ENCODE measurements around the gene ZNF287. TPM values are rescaled to one million over a fixed set of nuclear protein-coding genes. Genes with fewer than 3 reads are reported as not detected.

ZNF287 gene
- total and polyA plus RNA-seq, 3 donors from 2014 or later = 3.7 to 12.1 (median 8.5) TPM

DNA sequence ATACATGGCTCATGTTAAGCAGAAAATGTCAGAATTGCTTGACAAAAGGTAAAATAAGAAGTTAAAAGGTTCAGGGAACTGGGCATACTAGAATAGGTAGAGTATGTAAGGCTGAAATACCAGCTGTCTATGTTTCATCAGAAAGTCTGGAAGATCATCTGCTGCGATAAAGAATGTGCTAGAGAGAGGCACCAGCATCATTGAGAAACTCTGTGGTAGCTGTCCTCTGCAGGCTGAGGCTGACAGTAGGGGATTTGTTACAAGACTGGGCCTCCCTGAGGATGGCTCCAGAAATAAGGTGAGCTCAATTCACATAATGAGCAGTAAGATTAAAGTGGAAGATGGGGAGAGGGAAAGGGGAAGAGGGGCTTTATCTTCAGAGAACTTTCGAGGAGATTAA lies 4.5 kb upstream of the ZNF287 start:
- TF ChIP-seq, protein P1, sequence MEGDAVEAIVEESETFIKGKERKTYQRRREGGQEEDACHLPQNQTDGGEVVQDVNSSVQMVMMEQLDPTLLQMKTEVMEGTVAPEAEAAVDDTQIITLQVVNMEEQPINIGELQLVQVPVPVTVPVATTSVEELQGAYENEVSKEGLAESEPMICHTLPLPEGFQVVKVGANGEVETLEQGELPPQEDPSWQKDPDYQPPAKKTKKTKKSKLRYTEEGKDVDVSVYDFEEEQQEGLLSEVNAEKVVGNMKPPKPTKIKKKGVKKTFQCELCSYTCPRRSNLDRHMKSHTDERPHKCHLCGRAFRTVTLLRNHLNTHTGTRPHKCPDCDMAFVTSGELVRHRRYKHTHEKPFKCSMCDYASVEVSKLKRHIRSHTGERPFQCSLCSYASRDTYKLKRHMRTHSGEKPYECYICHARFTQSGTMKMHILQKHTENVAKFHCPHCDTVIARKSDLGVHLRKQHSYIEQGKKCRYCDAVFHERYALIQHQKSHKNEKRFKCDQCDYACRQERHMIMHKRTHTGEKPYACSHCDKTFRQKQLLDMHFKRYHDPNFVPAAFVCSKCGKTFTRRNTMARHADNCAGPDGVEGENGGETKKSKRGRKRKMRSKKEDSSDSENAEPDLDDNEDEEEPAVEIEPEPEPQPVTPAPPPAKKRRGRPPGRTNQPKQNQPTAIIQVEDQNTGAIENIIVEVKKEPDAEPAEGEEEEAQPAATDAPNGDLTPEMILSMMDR (IDR thresholded peaks at IDR 0.05) = no peak
- no peak for TF ChIP-seq POLR2A (IDR thresholded peaks at IDR 0.05)
- WGBS, 2 donors = 81 to 85% methylated on average over 2 of the region's 2 CpGs
- H3K9me3 ChIP-seq = no peaks in the 10 kb centered on the region
- intact Hi-C loops (cut with DNase I; ENCODE audit: low total_unique reads) = no loop called here
- H3K4me3 ChIP-seq = no peak overlapping the region
- no peak for DNase-seq
- H3K36me3 ChIP-seq (ENCODE audit: low read depth, missing control alignments) = no peaks in the 10 kb centered on the region
- H3K27me3 ChIP-seq = no peaks in the 10 kb centered on the region
- no peaks in the 10 kb centered on the region for H3K4me1 ChIP-seq
- no peak overlapping the region for H3K27ac ChIP-seq

DNA sequence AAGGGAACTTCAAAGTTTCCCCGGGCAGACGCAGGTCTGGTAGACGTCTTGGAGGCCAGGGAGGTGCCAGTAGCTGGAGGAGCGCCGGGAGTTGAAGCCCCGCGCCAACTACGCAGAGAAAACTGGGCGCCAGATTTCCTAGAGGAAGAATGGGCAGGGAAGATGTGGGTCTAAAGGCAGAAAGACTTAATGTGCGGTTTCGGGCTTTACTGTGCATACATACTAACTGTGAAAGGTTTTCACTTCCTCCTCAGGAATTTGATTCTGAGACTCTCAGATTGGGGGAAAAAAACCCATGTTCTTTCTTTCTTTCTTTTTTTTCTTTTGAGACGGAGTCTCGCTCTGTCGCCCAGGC lies 331 bp upstream of the ZNF287 start:
- Histone ChIP-seq H3K9me3 (no peaks in the 10 kb centered on the region), H3K4me3 (peak overlapping the region; percentile 71 to 85), H3K4me1 (no peaks in the 10 kb centered on the region), H3K36me3 (ENCODE audit: low read depth, missing control alignments) (no peaks in the 10 kb centered on the region), H3K27me3 (no peaks in the 10 kb centered on the region), H3K27ac (no peak overlapping the region)
- 12 to 15% methylated on average over 14 of the region's 14 CpGs for WGBS, 2 donors
- DNase-seq = no peak
- TF ChIP-seq POLR2A (IDR thresholded peaks at IDR 0.05) = no peak
- TF ChIP-seq, protein P1 (IDR thresholded peaks at IDR 0.05) = no peak
- intact Hi-C loops (cut with DNase I; ENCODE audit: low total_unique reads) = no loop called here

DNA sequence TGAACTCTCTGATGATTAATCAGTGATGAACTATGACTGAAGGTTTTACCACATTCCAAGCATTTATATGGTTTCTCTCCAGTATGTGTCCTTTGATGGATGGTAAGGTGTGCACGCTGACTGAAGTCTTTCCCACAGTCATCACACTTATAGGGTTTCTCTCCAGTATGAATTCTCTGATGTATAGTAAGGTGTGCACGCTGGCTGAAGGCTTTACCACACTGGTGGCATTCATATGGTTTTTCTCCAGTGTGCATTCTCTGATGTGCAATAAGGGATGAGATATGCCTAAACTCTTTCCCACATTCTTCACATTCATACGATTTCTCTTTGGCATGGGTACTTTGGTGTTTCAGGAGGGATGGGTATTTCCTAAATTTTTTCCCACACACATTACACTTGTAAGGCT lies 16.4 kb downstream of the ZNF287 start:
- Histone ChIP-seq H3K27ac (no peak overlapping the region), H3K4me3 (no peak overlapping the region), H3K9me3 (no peaks in the 10 kb centered on the region), H3K27me3 (no peaks in the 10 kb centered on the region), H3K4me1 (no peaks in the 10 kb centered on the region), H3K36me3 (ENCODE audit: low read depth, missing control alignments) (no peaks in the 10 kb centered on the region)
- DNase-seq = no peak
- TF ChIP-seq POLR2A (IDR thresholded peaks at IDR 0.05) = no peak
- WGBS, 2 donors = 99 to 100% methylated on average over 3 of the region's 3 CpGs
- intact Hi-C loops (cut with DNase I; ENCODE audit: low total_unique reads) = no loop called here

DNA sequence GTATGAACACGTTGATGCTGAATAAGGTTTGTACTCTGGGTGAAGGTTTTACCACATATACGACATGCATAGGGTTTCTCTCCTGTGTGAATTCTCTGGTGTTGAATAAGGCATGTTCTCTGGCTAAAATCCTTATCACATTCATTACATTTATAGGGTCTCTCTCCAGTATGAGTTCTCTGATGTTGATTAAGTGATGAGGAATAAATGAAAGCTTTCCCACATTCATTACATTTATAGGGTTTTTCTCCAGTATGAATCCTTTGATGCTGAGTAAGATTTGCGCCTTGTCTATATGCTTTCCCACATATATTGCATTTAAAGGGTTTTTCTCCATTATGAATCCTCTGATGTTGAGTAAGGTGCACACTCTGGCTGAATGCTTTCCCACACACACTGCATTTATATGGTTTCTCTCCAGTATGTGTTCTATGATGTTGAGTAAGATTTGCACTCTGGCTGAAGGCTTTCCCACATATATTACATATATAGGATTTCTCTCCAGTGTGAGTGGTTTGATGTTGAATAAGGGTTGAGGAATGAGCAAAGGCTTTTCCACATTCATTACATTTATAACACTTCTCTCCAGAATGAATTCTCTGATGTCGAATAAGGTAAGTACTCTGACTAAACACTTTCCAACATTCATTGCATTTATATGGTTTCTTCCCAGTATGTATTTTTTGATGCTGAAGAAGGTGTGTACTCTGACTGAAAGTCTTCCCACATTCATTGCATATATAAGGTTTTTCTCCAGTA lies 16.9 kb downstream of the ZNF287 start:
- intact Hi-C loops (cut with DNase I; ENCODE audit: low total_unique reads) = no loop called here
- Histone ChIP-seq H3K4me3 (no peak overlapping the region), H3K27me3 (no peaks in the 10 kb centered on the region), H3K9me3 (no peaks in the 10 kb centered on the region), H3K4me1 (no peaks in the 10 kb centered on the region), H3K36me3 (ENCODE audit: low read depth, missing control alignments) (no peaks in the 10 kb centered on the region), H3K27ac (no peak overlapping the region)
- no peak for TF ChIP-seq POLR2A (IDR thresholded peaks at IDR 0.05)
- TF ChIP-seq, protein P1 (IDR thresholded peaks at IDR 0.05) = no peak
- no peak for DNase-seq
- WGBS, 2 donors = 95% methylated on average over 4 of the region's 4 CpGs

DNA sequence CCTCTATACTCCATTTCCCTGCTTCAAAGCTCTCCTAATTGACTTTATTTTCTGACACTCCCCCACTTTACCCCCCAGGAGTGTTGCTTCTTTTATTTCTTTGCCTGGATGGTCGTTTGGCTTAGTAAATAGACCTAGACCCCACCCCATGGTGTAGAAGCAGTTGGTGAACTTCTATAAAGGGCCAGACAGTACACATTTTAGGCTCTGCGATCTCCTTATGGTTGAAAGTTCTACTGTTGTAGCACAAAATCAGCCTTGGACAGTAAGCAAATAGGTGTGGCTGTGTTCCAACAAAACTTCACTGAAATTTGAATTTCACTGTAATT lies 31.9 kb downstream of the ZNF287 start:
- DNase-seq = no peak
- TF ChIP-seq, protein P1 (IDR thresholded peaks at IDR 0.05) = no peak
- TF ChIP-seq POLR2A (IDR thresholded peaks at IDR 0.05) = no peak
- 36 to 41% methylated on average over 2 of the region's 2 CpGs for WGBS, 2 donors
- Histone ChIP-seq H3K4me3 (peak overlapping the region in 1 of 2 donors; percentile 72), H3K36me3 (ENCODE audit: low read depth, missing control alignments) (no peaks in the 10 kb centered on the region), H3K27me3 (no peaks in the 10 kb centered on the region), H3K9me3 (no peaks in the 10 kb centered on the region), H3K4me1 (peaks cover 4% of the 10 kb centered on the region), H3K27ac (peak overlapping the region; percentile 85 to 92)
- intact Hi-C loops (cut with DNase I; ENCODE audit: low total_unique reads) = no loop called here
